ENCODE results near the gene TENT5C.

GRCh38 chr1:117639741-117640140 is 33.9 kb downstream of the TENT5C start:
- no peak for TF ChIP-seq CTCF (IDR thresholded peaks at IDR 0.05)
- no peak for TF ChIP-seq POLR2A (IDR thresholded peaks at IDR 0.05)
- TF ChIP-seq EP300 (IDR thresholded peaks at IDR 0.05): no peak

All from tibial nerve (tissue), 4 donors.